OCI-LY1 (cell line): ENCODE results near the gene NPSR1.

Experiments
- H2AFZ ChIP-seq: fragments of 200-600 bp; sonication (generic), shearing (Covaris generic); 2 replicates; pipeline ENCODE4 v1.6.0; 2014; ENCODE audit warnings: antibody characterized with exemption, mild to moderate bottlenecking, low read length
- H3F3A ChIP-seq: fragments of 200-600 bp; sonication (generic), shearing (Covaris generic); 2 replicates; pipeline ENCODE4 v1.6.0; 2014; ENCODE audit warnings: mild to moderate bottlenecking, antibody characterized with exemption, low read length, moderate library complexity; ENCODE audit not compliant: insufficient read depth
- H3K27ac ChIP-seq: fragments of 200-600 bp; sonication (generic); 2 replicates; pipeline ENCODE4 v1.5.1; 2014; ENCODE audit warnings: low read length, mixed run types, mild to moderate bottlenecking, low read depth; ENCODE audit not compliant: poor library complexity, severe bottlenecking
- H3K27me3 ChIP-seq: fragments of 200-600 bp; sonication (generic); 2 replicates; pipeline ENCODE4 v1.6.0; 2014; ENCODE audit warnings: antibody characterized with exemption, mild to moderate bottlenecking, low read length, moderate library complexity; ENCODE audit not compliant: insufficient read depth
- H3K36me3 ChIP-seq: fragments of 200-600 bp; sonication (generic); 2 replicates; pipeline ENCODE4 v1.6.1; 2014; ENCODE audit warnings: mild to moderate bottlenecking, antibody characterized with exemption, low read length, moderate library complexity, mixed read lengths; ENCODE audit not compliant: insufficient read depth
- H3K4me1 ChIP-seq: fragments of 200-600 bp; sonication (generic); 2 replicates; pipeline ENCODE4 v1.5.1; 2014; ENCODE audit warnings: mild to moderate bottlenecking, low read length, moderate library complexity; ENCODE audit not compliant: insufficient read depth, severe bottlenecking
- H3K4me2 ChIP-seq: fragments of 200-600 bp; sonication (generic), shearing (Covaris generic); 2 replicates; pipeline ENCODE4 v1.6.1; 2014; ENCODE audit warnings: low read length
- H3K4me3 ChIP-seq: fragments of 200-600 bp; sonication (generic); 2 replicates; pipeline ENCODE4 v1.5.1; 2014; ENCODE audit warnings: low read length, low read depth, mild to moderate bottlenecking, mixed read lengths; ENCODE audit not compliant: poor library complexity, severe bottlenecking
- H3K79me2 ChIP-seq: fragments of 200-600 bp; shearing (Covaris generic); 2 replicates; pipeline ENCODE4 v1.6.1; 2016; ENCODE audit warnings: mixed run types, low read length, mixed read lengths; ENCODE audit not compliant: insufficient read depth
- H3K9ac ChIP-seq: fragments of 200-600 bp; sonication (generic), shearing (Covaris generic); 2 replicates; pipeline ENCODE4 v1.6.1; 2014; ENCODE audit warnings: mild to moderate bottlenecking, low read length, mixed read lengths
- H3K9me2 ChIP-seq: fragments of 200-600 bp; sonication (generic), shearing (Covaris generic); 2 replicates; pipeline ENCODE4 v1.6.1; 2014; ENCODE audit warnings: low read depth, mild to moderate bottlenecking, low read length, mixed read lengths
- H3K9me3 ChIP-seq: fragments of 200-600 bp; shearing (Covaris generic); 2 replicates; pipeline ENCODE4 v1.6.1; 2014; ENCODE audit warnings: low read length, mixed read lengths
- H4K20me1 ChIP-seq: fragments of 200-600 bp; sonication (generic), shearing (Covaris generic); 2 replicates; pipeline ENCODE4 v1.6.0; 2016; ENCODE audit warnings: mild to moderate bottlenecking, low read length; ENCODE audit not compliant: insufficient read depth
- CTCF ChIP-seq: fragments of 200-600 bp; sonication (generic), shearing (Covaris generic); IDR thresholded peaks from 2 replicates; pipeline ENCODE4 v1.5.1; 2017; ENCODE audit warnings: mild to moderate bottlenecking, antibody characterized with exemption, low read length, moderate library complexity, mixed read lengths
- EZH2 ChIP-seq: fragments of 200-600 bp; sonication (generic), shearing (Covaris generic); IDR thresholded peaks from 2 replicates; pipeline ENCODE4 v1.8.0; 2017; ENCODE audit warnings: borderline replicate concordance, mixed run types, mild to moderate bottlenecking, antibody characterized with exemption, low read length, moderate library complexity, mixed read lengths

Gene NPSR1

GRCh38 chr7:34720289-34720688, 62.3 kb downstream of the NPSR1 start:
- Histone ChIP-seq H4K20me1 (no peaks in the 10 kb centered on the region), H3K27me3 (no peaks in the 10 kb centered on the region), H3K4me2 (no peak overlapping the region), H2AFZ (no peak overlapping the region), H3K4me3 (no peak overlapping the region), H3K36me3 (no peaks in the 10 kb centered on the region), H3K9me3 (no peaks in the 10 kb centered on the region), H3K9ac (no peak overlapping the region), H3F3A (no peaks in the 10 kb centered on the region), H3K27ac (no peak overlapping the region), H3K9me2 (no peaks in the 10 kb centered on the region), H3K4me1 (no peaks in the 10 kb centered on the region), H3K79me2 (no peaks in the 10 kb centered on the region)
- TF ChIP-seq EZH2 (no peak), CTCF (no peak)

GRCh38 chr7:34723338-34723737, 65.3 kb downstream of the NPSR1 start:
- Histone ChIP-seq H3K27ac (no peak overlapping the region), H3K9me3 (no peaks in the 10 kb centered on the region), H3K9ac (no peak overlapping the region), H3K4me3 (no peak overlapping the region), H2AFZ (no peak overlapping the region), H3K4me1 (no peaks in the 10 kb centered on the region), H4K20me1 (no peaks in the 10 kb centered on the region), H3K36me3 (no peaks in the 10 kb centered on the region), H3K9me2 (no peaks in the 10 kb centered on the region), H3K79me2 (no peaks in the 10 kb centered on the region), H3K4me2 (no peak overlapping the region), H3F3A (no peaks in the 10 kb centered on the region), H3K27me3 (no peaks in the 10 kb centered on the region)
- TF ChIP-seq EZH2 (no peak), CTCF (no peak)

GRCh38 chr7:34723866-34724490, 66.0 kb downstream of the NPSR1 start:
- Histone ChIP-seq H3K4me2 (no peak overlapping the region), H3K27me3 (no peaks in the 10 kb centered on the region), H3K79me2 (no peaks in the 10 kb centered on the region), H2AFZ (no peak overlapping the region), H3F3A (no peaks in the 10 kb centered on the region), H3K4me1 (no peaks in the 10 kb centered on the region), H3K9me3 (no peaks in the 10 kb centered on the region), H3K9me2 (no peaks in the 10 kb centered on the region), H4K20me1 (no peaks in the 10 kb centered on the region), H3K27ac (no peak overlapping the region), H3K4me3 (no peak overlapping the region), H3K9ac (no peak overlapping the region), H3K36me3 (no peaks in the 10 kb centered on the region)
- TF ChIP-seq CTCF (no peak), EZH2 (no peak)
